SK-N-SH (cell line): ENCODE data around the gene RFX1. TPM values are rescaled to one million over a fixed set of nuclear protein-coding genes. Genes with fewer than 3 reads are reported as not detected.

Experiments used
- CTCF ChIA-PET: fragments of 300-600, 350-600 bp; formaldehyde crosslinking; extraction: SDS; loops from one replicate; lab custom pipeline; 2021; lab: Yijun Ruan, JAX
- POLR2A ChIA-PET: fragments of 350-600 bp; sonication (Branson Sonifier 250); formaldehyde crosslinking; extraction: SDS; loops from one replicate; lab custom pipeline; 2020; ENCODE audit warnings: antibody characterized with exemption, inconsistent platforms; lab: Yijun Ruan, JAX
- DNase-seq: peaks from one replicate; pipeline ENCODE4 v3.0.0; 2012
- H2AFZ ChIP-seq: fragments of 200-600 bp; sonication (generic); 2 replicates; pipeline ENCODE4 v1.8.1; 2016; ENCODE audit warnings: antibody characterized with exemption, mild to moderate bottlenecking, low read depth
- H3F3A ChIP-seq: fragments of 200-600 bp; sonication (generic); replicated peaks from 2 replicates; pipeline ENCODE3; 2016; ENCODE audit warnings: antibody characterized with exemption, mild to moderate bottlenecking; ENCODE audit not compliant: insufficient read depth
- H3K27ac ChIP-seq, 2 experiments: fragments of 200-500 bp in 1 of 2; fragments of 200-600 bp in 1 of 2; sonication (Bioruptor generic) in 1 of 2; sonication (generic), shearing (Covaris generic) in 1 of 2; 2 replicates each; pipeline versions ENCODE4 v1.5.1 to v1.6.1; 2014 to 2016; ENCODE audit warnings: low read depth in 2 of 2, inconsistent platforms in 1 of 2, low read length in 1 of 2, mild to moderate bottlenecking in 1 of 2, mixed read lengths in 1 of 2
- H3K27me3 ChIP-seq: fragments of 200-600 bp; sonication (generic), shearing (Covaris generic); 2 replicates; pipeline ENCODE4 v1.6.1; 2016; ENCODE audit warnings: mixed run types; ENCODE audit not compliant: insufficient read depth
- H3K36me3 ChIP-seq, 2 experiments: fragments of 200-500 bp in 1 of 2; fragments of 200-600 bp in 1 of 2; sonication (Bioruptor generic) in 1 of 2; sonication (generic) in 1 of 2; replicated peaks in 1 of 2; 2 replicates each; pipeline versions ENCODE3 to v1.5.1; 2014 to 2016; ENCODE audit warnings: low read length in 1 of 2, mild to moderate bottlenecking in 1 of 2; ENCODE audit not compliant: insufficient read depth in 2 of 2, control insufficient read depth in 1 of 2
- H3K4me1 ChIP-seq, 2 experiments: fragments of 200-500 bp in 1 of 2; fragments of 200-600 bp in 1 of 2; sonication (Bioruptor generic) in 1 of 2; sonication (generic), shearing (Covaris generic) in 1 of 2; 2 replicates each; pipeline versions ENCODE4 v1.5.1 to v1.6.1; 2014 to 2016; ENCODE audit warnings: low read depth in 1 of 2, low read length in 1 of 2, mixed run types in 1 of 2; ENCODE audit not compliant: insufficient read depth in 2 of 2, control insufficient read depth in 1 of 2
- H3K4me2 ChIP-seq: fragments of 200-600 bp; sonication (generic), shearing (Covaris generic); 2 replicates; pipeline ENCODE4 v1.6.1; 2017; ENCODE audit warnings: mixed run types
- H3K4me3 ChIP-seq, 2 experiments: fragments of 200-500 bp in 1 of 2; fragments of 200-600 bp in 1 of 2; sonication (Bioruptor generic) in 1 of 2; sonication (generic), shearing (Covaris generic) in 1 of 2; 2 replicates each; pipeline versions ENCODE4 v1.5.1 to v1.8.1; 2014 to 2016; ENCODE audit warnings: low read depth in 2 of 2, inconsistent platforms in 1 of 2, low read length in 1 of 2, mild to moderate bottlenecking in 1 of 2, mixed read lengths in 1 of 2, moderate library complexity in 1 of 2
- H3K79me2 ChIP-seq: fragments of 200-600 bp; sonication (generic); 2 replicates; pipeline ENCODE4 v1.8.1; 2017; ENCODE audit warnings: mild to moderate bottlenecking; ENCODE audit not compliant: insufficient read depth
- H3K9ac ChIP-seq: fragments of 200-600 bp; sonication (generic); 2 replicates; pipeline ENCODE4 v1.6.1; 2017; ENCODE audit warnings: mixed run types
- H3K9me2 ChIP-seq: fragments of 200-600 bp; sonication (generic); 2 replicates; pipeline ENCODE4 v1.6.1; 2017; ENCODE audit warnings: mixed run types
- H3K9me3 ChIP-seq: fragments of 200-600 bp; sonication (generic); 2 replicates; pipeline ENCODE4 v1.6.1; 2017; ENCODE audit warnings: mixed run types, mild to moderate bottlenecking, moderate library complexity
- H4K20me1 ChIP-seq: fragments of 200-600 bp; sonication (generic); 2 replicates; pipeline ENCODE4 v1.6.1; 2017; ENCODE audit warnings: mild to moderate bottlenecking, mixed run types; ENCODE audit not compliant: insufficient read depth
- FOXJ3 ChIP-seq: sonication (generic); formaldehyde crosslinking; IDR thresholded peaks from 2 replicates; pipeline ENCODE4 v1.5.1; 2020; ENCODE audit warnings: mild to moderate bottlenecking, missing genetic modification reagents
- FOXM1 ChIP-seq: IDR thresholded peaks from 2 replicates; pipeline ENCODE4 v1.4.0; 2012; ENCODE audit warnings: low read depth, mild to moderate bottlenecking
- GATA2 ChIP-seq: sonication (generic); formaldehyde crosslinking; IDR thresholded peaks from 2 replicates; pipeline ENCODE4 v1.5.0; 2020; ENCODE audit warnings: mild to moderate bottlenecking, missing genetic modification reagents
- JUND ChIP-seq: IDR thresholded peaks from 2 replicates; pipeline ENCODE4 v1.4.0; 2012
- MEF2A ChIP-seq: IDR thresholded peaks from 2 replicates; pipeline ENCODE4 v1.4.0; 2012; ENCODE audit warnings: low read depth, borderline replicate concordance
- NRF1 ChIP-seq: IDR thresholded peaks from 2 replicates; pipeline ENCODE4 v1.6.1; 2012; ENCODE audit warnings: low read depth, mild to moderate bottlenecking, low read length
- RAD21 ChIP-seq: IDR thresholded peaks from 2 replicates; pipeline ENCODE4 v1.6.1; 2012; ENCODE audit warnings: mild to moderate bottlenecking, low read length
- RCOR1 ChIP-seq: fragments of 150-350 bp; IDR thresholded peaks from 2 replicates; pipeline ENCODE4 v1.6.1; 2017; ENCODE audit warnings: antibody characterized with exemption, low read length
- RFX5 ChIP-seq: IDR thresholded peaks from 2 replicates; pipeline ENCODE4 v1.6.1; 2012; ENCODE audit warnings: mild to moderate bottlenecking, improper control_type of control experiment, low read length
- RXRA ChIP-seq: IDR thresholded peaks from 2 replicates; pipeline ENCODE4 v1.4.0; 2012; ENCODE audit warnings: low read depth, mild to moderate bottlenecking, borderline replicate concordance
- SIN3A ChIP-seq: IDR thresholded peaks from 2 replicates; pipeline ENCODE4 v1.6.1; 2012; ENCODE audit warnings: low read depth, mild to moderate bottlenecking, low read length, moderate library complexity, borderline replicate concordance
- SMC3 ChIP-seq: IDR thresholded peaks from 2 replicates; pipeline ENCODE4 v1.6.1; 2012; ENCODE audit warnings: low read depth, low read length, improper control_type of control experiment
- TAF1 ChIP-seq: IDR thresholded peaks from 2 replicates; pipeline ENCODE4 v1.6.1; 2012; ENCODE audit warnings: low read depth, mild to moderate bottlenecking, low read length, moderate library complexity, borderline replicate concordance
- TCF12 ChIP-seq: IDR thresholded peaks from 2 replicates; pipeline ENCODE4 v1.4.0; 2012
- TEAD4 ChIP-seq: IDR thresholded peaks from 2 replicates; pipeline ENCODE4 v1.4.0; 2012; ENCODE audit warnings: mild to moderate bottlenecking, borderline replicate concordance; ENCODE audit not compliant: insufficient read depth
- YY1 ChIP-seq: IDR thresholded peaks from 2 replicates; pipeline ENCODE4 v1.4.0; 2012; ENCODE audit warnings: low read depth, mild to moderate bottlenecking
- WGBS: methylation state at CpG from one replicate; pipeline ENCODE4 v1.1.6; 2017; ENCODE audit warnings: low lambda C conversion rate; 5-methylcytosine and 5-hydroxymethylcytosine counted together
- polyA plus RNA-seq, 3 experiments: library from polyadenylated mRNA; depleted of rRNA; stranded (reverse); fragments of >200 nt; gene quantifications; 2 replicates each; pipeline ENCODE4 v1.2.3, GENCODE V29; 2012
- TF ChIP-seq, protein P1 (sequence below): fragments of 150-350 bp; IDR thresholded peaks from 2 replicates; pipeline ENCODE4 v1.6.1; 2017; ENCODE audit warnings: antibody characterized with exemption, low read length, low read depth, borderline replicate concordance
- TF ChIP-seq, protein P2 (sequence below): IDR thresholded peaks from 2 replicates; pipeline ENCODE4 v1.4.0; 2012; ENCODE audit warnings: low read depth
- TF ChIP-seq, protein P3 (sequence below): IDR thresholded peaks from 2 replicates; pipeline ENCODE4; 2012
- TF ChIP-seq, protein P4 (sequence below): fragments of 200-600 bp; sonication (generic); IDR thresholded peaks from 2 replicates; pipeline ENCODE4 v1.6.1; 2017; ENCODE audit warnings: antibody characterized with exemption, mild to moderate bottlenecking, moderate library complexity

RFX1 gene
- polyA plus RNA-seq, 1 of the 3 experiments (the other 2 are of a cell fraction): 1.5 TPM

DNA sequence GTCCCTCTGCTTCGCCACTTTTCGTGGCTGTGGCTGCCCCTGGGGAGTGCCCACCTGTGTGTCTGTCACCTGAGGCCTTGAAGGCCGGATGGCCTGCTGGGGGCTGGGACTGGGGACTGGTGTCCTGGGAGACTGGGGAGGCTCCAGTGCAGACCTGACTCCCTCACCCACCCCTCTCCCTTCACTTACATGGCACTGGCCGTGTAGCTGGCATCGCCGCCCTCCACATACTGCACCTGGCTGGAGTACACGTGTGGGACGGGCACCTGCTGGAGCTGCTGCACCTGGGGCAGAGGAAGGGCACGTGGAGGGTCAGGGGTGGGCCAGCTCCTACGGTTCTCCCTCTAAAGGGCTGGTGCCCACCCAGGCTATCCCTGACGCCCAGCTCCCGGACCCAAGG, 28.3 kb downstream of the RFX1 start:
- Histone ChIP-seq H3K4me1 (peaks cover 0 to 23% of the 10 kb centered on the region in 2 experiments; a peak in 1 of 4 replicates), H2AFZ (no peak overlapping the region), H3F3A (no peaks in the 10 kb centered on the region)
- WGBS: 100% methylated on average over 2 of the region's 12 CpGs
- TF ChIP-seq SIN3A (no peak), RAD21 (no peak), RFX5 (no peak), FOXJ3 (CRISPR knock-in tag) (no peak), RCOR1 (no peak), FOXM1 (no peak), GATA2 (CRISPR knock-in tag) (no peak), TCF12 (no peak), SMC3 (no peak), YY1 (no peak), JUND (no peak), RXRA (no peak), TEAD4 (no peak), MEF2A (no peak), NRF1 (no peak), TAF1 (no peak)
- TF ChIP-seq, protein P1, sequence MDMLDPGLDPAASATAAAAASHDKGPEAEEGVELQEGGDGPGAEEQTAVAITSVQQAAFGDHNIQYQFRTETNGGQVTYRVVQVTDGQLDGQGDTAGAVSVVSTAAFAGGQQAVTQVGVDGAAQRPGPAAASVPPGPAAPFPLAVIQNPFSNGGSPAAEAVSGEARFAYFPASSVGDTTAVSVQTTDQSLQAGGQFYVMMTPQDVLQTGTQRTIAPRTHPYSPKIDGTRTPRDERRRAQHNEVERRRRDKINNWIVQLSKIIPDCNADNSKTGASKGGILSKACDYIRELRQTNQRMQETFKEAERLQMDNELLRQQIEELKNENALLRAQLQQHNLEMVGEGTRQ: no peak
- TF ChIP-seq, protein P2, sequence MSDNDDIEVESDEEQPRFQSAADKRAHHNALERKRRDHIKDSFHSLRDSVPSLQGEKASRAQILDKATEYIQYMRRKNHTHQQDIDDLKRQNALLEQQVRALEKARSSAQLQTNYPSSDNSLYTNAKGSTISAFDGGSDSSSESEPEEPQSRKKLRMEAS: no peak
- TF ChIP-seq, protein P3, sequence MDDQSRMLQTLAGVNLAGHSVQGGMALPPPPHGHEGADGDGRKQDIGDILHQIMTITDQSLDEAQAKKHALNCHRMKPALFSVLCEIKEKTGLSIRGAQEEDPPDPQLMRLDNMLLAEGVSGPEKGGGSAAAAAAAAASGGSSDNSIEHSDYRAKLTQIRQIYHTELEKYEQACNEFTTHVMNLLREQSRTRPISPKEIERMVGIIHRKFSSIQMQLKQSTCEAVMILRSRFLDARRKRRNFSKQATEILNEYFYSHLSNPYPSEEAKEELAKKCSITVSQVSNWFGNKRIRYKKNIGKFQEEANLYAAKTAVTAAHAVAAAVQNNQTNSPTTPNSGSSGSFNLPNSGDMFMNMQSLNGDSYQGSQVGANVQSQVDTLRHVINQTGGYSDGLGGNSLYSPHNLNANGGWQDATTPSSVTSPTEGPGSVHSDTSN: no peak
- TF ChIP-seq, protein P4, sequence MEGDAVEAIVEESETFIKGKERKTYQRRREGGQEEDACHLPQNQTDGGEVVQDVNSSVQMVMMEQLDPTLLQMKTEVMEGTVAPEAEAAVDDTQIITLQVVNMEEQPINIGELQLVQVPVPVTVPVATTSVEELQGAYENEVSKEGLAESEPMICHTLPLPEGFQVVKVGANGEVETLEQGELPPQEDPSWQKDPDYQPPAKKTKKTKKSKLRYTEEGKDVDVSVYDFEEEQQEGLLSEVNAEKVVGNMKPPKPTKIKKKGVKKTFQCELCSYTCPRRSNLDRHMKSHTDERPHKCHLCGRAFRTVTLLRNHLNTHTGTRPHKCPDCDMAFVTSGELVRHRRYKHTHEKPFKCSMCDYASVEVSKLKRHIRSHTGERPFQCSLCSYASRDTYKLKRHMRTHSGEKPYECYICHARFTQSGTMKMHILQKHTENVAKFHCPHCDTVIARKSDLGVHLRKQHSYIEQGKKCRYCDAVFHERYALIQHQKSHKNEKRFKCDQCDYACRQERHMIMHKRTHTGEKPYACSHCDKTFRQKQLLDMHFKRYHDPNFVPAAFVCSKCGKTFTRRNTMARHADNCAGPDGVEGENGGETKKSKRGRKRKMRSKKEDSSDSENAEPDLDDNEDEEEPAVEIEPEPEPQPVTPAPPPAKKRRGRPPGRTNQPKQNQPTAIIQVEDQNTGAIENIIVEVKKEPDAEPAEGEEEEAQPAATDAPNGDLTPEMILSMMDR: no peak
- TF ChIP-seq, all 33 proteins: peak for 0
- POLR2A ChIA-PET: no interaction called here
- no peak for DNase-seq
- Histone ChIP-seq H3K27me3 (no peaks in the 10 kb centered on the region), H3K4me2 (no peak overlapping the region), H3K9me3 (no peaks in the 10 kb centered on the region), H3K27ac (no peak overlapping the region), H3K4me3 (no peak overlapping the region), H3K9me2 (no peaks in the 10 kb centered on the region), H3K9ac (no peak overlapping the region), H4K20me1 (no peaks in the 10 kb centered on the region), H3K79me2 (no peaks in the 10 kb centered on the region), H3K36me3 (peaks cover 0 to 3% of the 10 kb centered on the region in 2 experiments)
- CTCF ChIA-PET: interaction anchor here (1.5 kb wide), 1 partner anchor 12 kb away, joined by 5 read pairs; no protein-coding TSS in a partner anchor
